ENCODE measurements around the gene TSC2.
"Not testable (repeated sequence)": the region's sequence is repeated elsewhere in the genome, so short reads cannot be mapped to it uniquely, and the experiment has no call there.

The TSC2 gene

GRCh38 chr16:2009791-2010510, 37.8 kb upstream of the TSC2 start, which contains the start of gene ZNF598:
Gene ZNF598 (minus strand): TSS chr16:2009821.
- DNase-seq, result peak; percentile 92

- not testable (repeated sequence) for DNase-seq
Observed at GRCh38 chr16:2011726-2012125, 36.1 kb upstream of the TSC2 start.

- no peak for DNase-seq
Observed at GRCh38 chr16:2013527-2013926, 34.3 kb upstream of the TSC2 start.

- DNase-seq, result no peak
Observed at GRCh38 chr16:2015117-2015946, 32.5 kb upstream of the TSC2 start.

GRCh38 chr16:2015947-2016208, 31.9 kb upstream of the TSC2 start:
- DNase-seq, result no peak

- DNase-seq, result no peak
Observed at GRCh38 chr16:2016407-2016922, 31.3 kb upstream of the TSC2 start.

GRCh38 chr16:2019518-2019920, 28.3 kb upstream of the TSC2 start, which contains the start of gene NPW:
Gene NPW (plus strand): TSS chr16:2019785.
- peak; percentile 78 for DNase-seq

- DNase-seq, result no peak
Observed at GRCh38 chr16:2019921-2020831, 27.6 kb upstream of the TSC2 start.

- no peak for DNase-seq
Observed at GRCh38 chr16:2022723-2023091, 25.1 kb upstream of the TSC2 start.

- peak; percentile 100 for DNase-seq
Observed at GRCh38 chr16:2023092-2024031, 24.4 kb upstream of the TSC2 start.

GRCh38 chr16:2024032-2024420, 23.8 kb upstream of the TSC2 start:
- DNase-seq, result no peak

- no peak for DNase-seq
Observed at GRCh38 chr16:2025251-2025650, 22.5 kb upstream of the TSC2 start.

- no peak for DNase-seq
Observed at GRCh38 chr16:2025878-2026460, 21.8 kb upstream of the TSC2 start.

GRCh38 chr16:2026461-2027023, 21.2 kb upstream of the TSC2 start, which contains the start of gene NHERF2:
Gene NHERF2 (plus strand): TSS chr16:2026902. CDS start chr16:2027006, 104 bp downstream.
- DNase-seq, result no peak

- DNase-seq, result peak; percentile 72
Observed at GRCh38 chr16:2027024-2028010, 20.5 kb upstream of the TSC2 start.

- DNase-seq, result no peak
Observed at GRCh38 chr16:2028146-2028545, 19.6 kb upstream of the TSC2 start.

- no peak for DNase-seq
Observed at GRCh38 chr16:2028620-2029220, 19.1 kb upstream of the TSC2 start.

- DNase-seq, result no peak
Observed at GRCh38 chr16:2029350-2029749, 18.4 kb upstream of the TSC2 start.

- DNase-seq, result no peak
Observed at GRCh38 chr16:2030036-2030435, 17.7 kb upstream of the TSC2 start.

Data from activated CD8-positive, alpha-beta memory T cell treated with anti-CD3 and anti-CD28 coated beads for 24 hours (primary cell).